HepG2 (cell line): ENCODE measurements around the gene LIPC. TPM values are rescaled to one million over a fixed set of nuclear protein-coding genes. Genes with fewer than 3 reads are reported as not detected.

Experiments used
- IKZF5 ChIP-seq: IDR thresholded peaks from 2 replicates; pipeline ENCODE4 v1.6.1; 2018; ENCODE audit warnings: missing genetic modification reagents, mild to moderate bottlenecking, missing compliant biosample characterization
- JUNB ChIP-seq: sonication (generic); formaldehyde crosslinking; IDR thresholded peaks from 2 replicates; pipeline ENCODE4 v1.8.0; 2022; ENCODE audit warnings: missing genetic modification reagents, mild to moderate bottlenecking, borderline replicate concordance
- MBD4 ChIP-seq: IDR thresholded peaks from 2 replicates; pipeline ENCODE4 v1.6.1; 2012; ENCODE audit warnings: low read length, inconsistent platforms, borderline replicate concordance
- MIER3 ChIP-seq: IDR thresholded peaks from 2 replicates; pipeline ENCODE4 v1.6.1; 2016; ENCODE audit warnings: missing compliant biosample characterization, borderline replicate concordance
- PHF21A ChIP-seq: sonication (generic); formaldehyde crosslinking; IDR thresholded peaks from 2 replicates; pipeline ENCODE4 v1.5.0; 2020; ENCODE audit warnings: mild to moderate bottlenecking, missing genetic modification reagents
- POLR2AphosphoS2 ChIP-seq: IDR thresholded peaks from 2 replicates; pipeline ENCODE4 v1.6.1; 2011; ENCODE audit warnings: low read depth, low read length, improper control_type of control experiment
- SIN3A ChIP-seq: IDR thresholded peaks from 2 replicates; pipeline ENCODE4 v1.6.1; 2011; ENCODE audit warnings: low read depth, mild to moderate bottlenecking, control low read depth, low read length, borderline replicate concordance
- SIN3B ChIP-seq: fragments of 150-350 bp; IDR thresholded peaks from 2 replicates; pipeline ENCODE4 v1.6.1; 2014; ENCODE audit warnings: low read length
- THYN1 ChIP-seq: sonication (generic); formaldehyde crosslinking; IDR thresholded peaks from 2 replicates; pipeline ENCODE4 v1.8.1; 2023; ENCODE audit warnings: low read depth, mild to moderate bottlenecking, moderate library complexity, missing genetic modification reagents, borderline replicate concordance
- TOPORS ChIP-seq: sonication (generic); formaldehyde crosslinking; IDR thresholded peaks from 2 replicates; pipeline ENCODE4 v1.8.0; 2023; ENCODE audit warnings: mild to moderate bottlenecking, missing genetic modification reagents
- ZNF205 ChIP-seq: IDR thresholded peaks from 2 replicates; pipeline ENCODE4 v1.6.1; 2018; ENCODE audit warnings: missing biosample characterization, missing genetic modification reagents
- ZNF446 ChIP-seq: sonication (generic); formaldehyde crosslinking; IDR thresholded peaks from 2 replicates; pipeline ENCODE4 v1.5.0; 2020; ENCODE audit warnings: mild to moderate bottlenecking, missing genetic modification reagents
- polyA plus RNA-seq, 8 experiments: library from polyadenylated mRNA; depleted of rRNA in 3 of 8; stranded (reverse) in 7 of 8; unstranded in 1 of 8; fragments of >200 nt; fragmentation: Illumina TruSeq in 4 of 8; extraction: Trizol in 4 of 8; gene quantifications; 2 replicates each; pipeline versions ENCODE4 v1.2.1 to v1.2.3, GENCODE V29; 2011 to 2016; ENCODE audit warnings: low read depth in 4 of 8, missing spikeins in 1 of 8, mixed read lengths in 1 of 8; ENCODE audit not compliant: insufficient read depth in 1 of 8
- total RNA-seq, 5 experiments: library from RNA; depleted of rRNA; stranded (reverse); fragments of >200 nt; fragmentation: Illumina TruSeq; extraction: Trizol; gene quantifications; 2 replicates each; pipeline ENCODE4 v1.2.3, GENCODE V29; 2016; ENCODE audit warnings: low read depth in 1 of 5
- TF ChIP-seq, protein P1 (sequence below): sonication (generic); formaldehyde crosslinking; conservative IDR thresholded peaks from 2 replicates; pipeline ENCODE4 v1.4.0; 2020; ENCODE audit warnings: mild to moderate bottlenecking, missing genetic modification reagents, moderate library complexity
- TF ChIP-seq, protein P2 (sequence below): sonication (generic); formaldehyde crosslinking; IDR thresholded peaks from 2 replicates; pipeline ENCODE4 v1.5.1; 2020; ENCODE audit warnings: mild to moderate bottlenecking, missing genetic modification reagents, moderate library complexity
- TF ChIP-seq, protein P3 (sequence below): sonication (generic); formaldehyde crosslinking; IDR thresholded peaks from 2 replicates; pipeline ENCODE4 v1.5.1; 2020; ENCODE audit warnings: mild to moderate bottlenecking, missing genetic modification reagents, moderate library complexity

Gene LIPC
- total and polyA plus RNA-seq, 2 of the 13 experiments (the other 11 are each of a cell fraction or from before 2014, with no cell fraction given) = 26.0 to 38.0 TPM

DNA sequence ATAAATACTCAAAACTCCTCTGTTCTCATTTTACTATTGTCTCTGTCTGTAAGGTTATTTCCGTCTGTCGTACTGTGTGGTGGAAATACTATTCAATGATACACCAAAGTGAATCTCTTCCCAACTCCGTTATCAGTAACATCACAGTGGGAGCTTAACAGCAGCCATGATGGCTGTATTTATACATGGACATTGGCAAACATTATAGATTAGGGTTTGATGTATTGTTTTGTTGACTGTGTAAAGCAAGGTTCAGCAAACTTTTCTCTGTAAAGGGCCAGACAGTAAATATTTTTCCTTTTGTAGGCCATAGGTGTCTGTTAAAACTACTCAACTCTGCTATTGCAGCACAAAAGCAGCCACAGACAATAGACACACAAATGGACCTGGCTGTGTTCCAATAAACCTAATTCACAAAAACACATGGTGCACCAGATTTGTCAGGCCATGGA lies 23.2 kb downstream of the LIPC start (continued):
- TF ChIP-seq JUNB (CRISPR knock-in tag) (no peak), ZNF446 (CRISPR knock-in tag) (no peak), POLR2AphosphoS2 (no peak), MBD4 (no peak), ZNF205 (no peak), IKZF5 (CRISPR knock-in tag) (0 out of 2 replicates have a peak, but pooled peaks have one; percentile 27), SIN3B (no peak), MIER3 (CRISPR knock-in tag) (no peak), SIN3A (no peak), THYN1 (CRISPR knock-in tag) (no peak), PHF21A (no peak), TOPORS (CRISPR knock-in tag) (no peak)
- TF ChIP-seq, protein P1, sequence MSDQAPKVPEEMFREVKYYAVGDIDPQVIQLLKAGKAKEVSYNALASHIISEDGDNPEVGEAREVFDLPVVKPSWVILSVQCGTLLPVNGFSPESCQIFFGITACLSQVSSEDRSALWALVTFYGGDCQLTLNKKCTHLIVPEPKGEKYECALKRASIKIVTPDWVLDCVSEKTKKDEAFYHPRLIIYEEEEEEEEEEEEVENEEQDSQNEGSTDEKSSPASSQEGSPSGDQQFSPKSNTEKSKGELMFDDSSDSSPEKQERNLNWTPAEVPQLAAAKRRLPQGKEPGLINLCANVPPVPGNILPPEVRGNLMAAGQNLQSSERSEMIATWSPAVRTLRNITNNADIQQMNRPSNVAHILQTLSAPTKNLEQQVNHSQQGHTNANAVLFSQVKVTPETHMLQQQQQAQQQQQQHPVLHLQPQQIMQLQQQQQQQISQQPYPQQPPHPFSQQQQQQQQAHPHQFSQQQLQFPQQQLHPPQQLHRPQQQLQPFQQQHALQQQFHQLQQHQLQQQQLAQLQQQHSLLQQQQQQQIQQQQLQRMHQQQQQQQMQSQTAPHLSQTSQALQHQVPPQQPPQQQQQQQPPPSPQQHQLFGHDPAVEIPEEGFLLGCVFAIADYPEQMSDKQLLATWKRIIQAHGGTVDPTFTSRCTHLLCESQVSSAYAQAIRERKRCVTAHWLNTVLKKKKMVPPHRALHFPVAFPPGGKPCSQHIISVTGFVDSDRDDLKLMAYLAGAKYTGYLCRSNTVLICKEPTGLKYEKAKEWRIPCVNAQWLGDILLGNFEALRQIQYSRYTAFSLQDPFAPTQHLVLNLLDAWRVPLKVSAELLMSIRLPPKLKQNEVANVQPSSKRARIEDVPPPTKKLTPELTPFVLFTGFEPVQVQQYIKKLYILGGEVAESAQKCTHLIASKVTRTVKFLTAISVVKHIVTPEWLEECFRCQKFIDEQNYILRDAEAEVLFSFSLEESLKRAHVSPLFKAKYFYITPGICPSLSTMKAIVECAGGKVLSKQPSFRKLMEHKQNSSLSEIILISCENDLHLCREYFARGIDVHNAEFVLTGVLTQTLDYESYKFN = peak; percentile 77
- TF ChIP-seq, protein P2, sequence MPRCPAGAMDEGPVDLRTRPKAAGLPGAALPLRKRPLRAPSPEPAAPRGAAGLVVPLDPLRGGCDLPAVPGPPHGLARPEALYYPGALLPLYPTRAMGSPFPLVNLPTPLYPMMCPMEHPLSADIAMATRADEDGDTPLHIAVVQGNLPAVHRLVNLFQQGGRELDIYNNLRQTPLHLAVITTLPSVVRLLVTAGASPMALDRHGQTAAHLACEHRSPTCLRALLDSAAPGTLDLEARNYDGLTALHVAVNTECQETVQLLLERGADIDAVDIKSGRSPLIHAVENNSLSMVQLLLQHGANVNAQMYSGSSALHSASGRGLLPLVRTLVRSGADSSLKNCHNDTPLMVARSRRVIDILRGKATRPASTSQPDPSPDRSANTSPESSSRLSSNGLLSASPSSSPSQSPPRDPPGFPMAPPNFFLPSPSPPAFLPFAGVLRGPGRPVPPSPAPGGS (CRISPR knock-in tag) = no peak
- TF ChIP-seq, protein P3, sequence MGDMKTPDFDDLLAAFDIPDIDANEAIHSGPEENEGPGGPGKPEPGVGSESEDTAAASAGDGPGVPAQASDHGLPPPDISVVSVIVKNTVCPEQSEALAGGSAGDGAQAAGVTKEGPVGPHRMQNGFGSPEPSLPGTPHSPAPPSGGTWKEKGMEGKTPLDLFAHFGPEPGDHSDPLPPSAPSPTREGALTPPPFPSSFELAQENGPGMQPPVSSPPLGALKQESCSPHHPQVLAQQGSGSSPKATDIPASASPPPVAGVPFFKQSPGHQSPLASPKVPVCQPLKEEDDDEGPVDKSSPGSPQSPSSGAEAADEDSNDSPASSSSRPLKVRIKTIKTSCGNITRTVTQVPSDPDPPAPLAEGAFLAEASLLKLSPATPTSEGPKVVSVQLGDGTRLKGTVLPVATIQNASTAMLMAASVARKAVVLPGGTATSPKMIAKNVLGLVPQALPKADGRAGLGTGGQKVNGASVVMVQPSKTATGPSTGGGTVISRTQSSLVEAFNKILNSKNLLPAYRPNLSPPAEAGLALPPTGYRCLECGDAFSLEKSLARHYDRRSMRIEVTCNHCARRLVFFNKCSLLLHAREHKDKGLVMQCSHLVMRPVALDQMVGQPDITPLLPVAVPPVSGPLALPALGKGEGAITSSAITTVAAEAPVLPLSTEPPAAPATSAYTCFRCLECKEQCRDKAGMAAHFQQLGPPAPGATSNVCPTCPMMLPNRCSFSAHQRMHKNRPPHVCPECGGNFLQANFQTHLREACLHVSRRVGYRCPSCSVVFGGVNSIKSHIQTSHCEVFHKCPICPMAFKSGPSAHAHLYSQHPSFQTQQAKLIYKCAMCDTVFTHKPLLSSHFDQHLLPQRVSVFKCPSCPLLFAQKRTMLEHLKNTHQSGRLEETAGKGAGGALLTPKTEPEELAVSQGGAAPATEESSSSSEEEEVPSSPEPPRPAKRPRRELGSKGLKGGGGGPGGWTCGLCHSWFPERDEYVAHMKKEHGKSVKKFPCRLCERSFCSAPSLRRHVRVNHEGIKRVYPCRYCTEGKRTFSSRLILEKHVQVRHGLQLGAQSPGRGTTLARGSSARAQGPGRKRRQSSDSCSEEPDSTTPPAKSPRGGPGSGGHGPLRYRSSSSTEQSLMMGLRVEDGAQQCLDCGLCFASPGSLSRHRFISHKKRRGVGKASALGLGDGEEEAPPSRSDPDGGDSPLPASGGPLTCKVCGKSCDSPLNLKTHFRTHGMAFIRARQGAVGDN (CRISPR knock-in tag) = no peak
